SKM-1 (cell line): Measurements from ENCODE around the gene CARD16.
"Not testable (repeated sequence)": the region's sequence is repeated elsewhere in the genome, so short reads cannot be mapped to it uniquely, and the experiment has no call there.

Experiments
- DNase-seq: peaks from one replicate; lab custom pipeline; 2025; ENCODE audit not compliant: unreplicated experiment; lab: John Stamatoyannopoulos, UW

Gene CARD16

DNA sequence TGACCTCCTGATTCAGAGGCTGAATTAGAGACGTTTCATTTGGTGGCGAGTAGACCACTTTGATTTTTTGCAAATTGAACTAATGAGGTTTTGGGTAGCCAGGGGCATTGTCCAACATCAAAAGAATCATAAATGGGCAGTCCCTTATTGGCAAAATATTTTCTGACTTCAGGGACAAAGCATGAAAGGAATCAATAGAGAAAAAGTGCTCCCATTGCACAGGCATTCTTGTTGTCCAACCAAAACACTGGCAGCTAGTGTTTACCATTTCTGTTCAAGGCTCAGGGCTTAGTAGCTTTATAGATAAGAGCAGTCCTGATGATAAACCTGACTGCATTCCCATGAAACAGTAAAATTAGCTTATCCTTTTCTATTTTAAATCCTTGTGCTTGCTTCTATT lies 6.4 kb upstream of the CARD16 start:
- no peak for DNase-seq

DNA sequence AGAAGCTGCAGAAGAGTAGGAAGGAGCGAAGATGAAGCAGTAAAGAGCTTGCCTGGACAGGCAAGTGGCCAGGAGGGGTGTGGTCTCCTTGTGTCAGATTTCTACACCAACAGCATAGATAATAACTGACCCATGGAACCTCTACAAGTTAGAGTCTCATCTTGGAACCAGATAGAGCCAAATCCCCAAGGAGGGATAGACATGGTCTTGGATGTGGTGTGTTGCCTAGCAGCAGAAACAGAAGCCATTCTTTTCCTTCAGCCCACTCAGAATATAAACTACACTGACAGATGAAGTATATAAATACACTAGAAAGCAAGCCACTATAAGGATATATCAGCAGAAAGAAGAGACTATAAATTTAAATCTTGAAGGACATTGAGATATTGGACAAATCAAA lies 4.3 kb upstream of the CARD16 start:
- DNase-seq, result no peak

DNA sequence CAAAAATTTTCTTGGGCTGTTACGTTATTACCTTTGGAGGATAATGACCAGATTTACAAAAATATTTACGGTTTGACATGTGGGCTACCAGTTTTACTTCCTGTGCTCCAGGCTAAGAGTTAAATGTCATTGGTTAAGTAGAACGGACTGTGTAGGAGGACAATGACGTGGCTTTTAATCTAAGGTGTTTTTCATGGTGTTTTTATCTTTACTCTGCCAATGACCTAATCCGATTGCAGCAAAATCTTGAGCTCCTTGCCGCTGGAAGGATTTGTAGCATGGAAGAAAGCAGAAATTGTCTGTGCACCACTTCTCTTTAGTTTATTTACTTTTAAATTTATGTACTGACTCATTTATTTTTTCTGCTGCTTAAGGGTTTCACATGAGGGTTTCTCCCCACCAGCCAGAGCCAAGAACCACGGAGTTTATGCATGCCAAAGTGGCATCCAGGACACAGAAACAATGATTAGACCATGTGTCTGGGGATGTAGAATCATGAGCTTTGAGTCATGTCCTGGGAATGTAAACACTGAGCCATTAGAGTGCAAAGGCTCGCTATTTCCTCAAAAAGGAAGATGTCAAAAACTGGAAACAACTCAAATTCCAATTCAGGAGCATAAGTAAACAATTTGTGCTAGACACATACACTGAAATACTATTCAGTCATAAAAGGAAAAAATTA lies 1.9 kb upstream of the CARD16 start:
- DNase-seq, result no peak

DNA sequence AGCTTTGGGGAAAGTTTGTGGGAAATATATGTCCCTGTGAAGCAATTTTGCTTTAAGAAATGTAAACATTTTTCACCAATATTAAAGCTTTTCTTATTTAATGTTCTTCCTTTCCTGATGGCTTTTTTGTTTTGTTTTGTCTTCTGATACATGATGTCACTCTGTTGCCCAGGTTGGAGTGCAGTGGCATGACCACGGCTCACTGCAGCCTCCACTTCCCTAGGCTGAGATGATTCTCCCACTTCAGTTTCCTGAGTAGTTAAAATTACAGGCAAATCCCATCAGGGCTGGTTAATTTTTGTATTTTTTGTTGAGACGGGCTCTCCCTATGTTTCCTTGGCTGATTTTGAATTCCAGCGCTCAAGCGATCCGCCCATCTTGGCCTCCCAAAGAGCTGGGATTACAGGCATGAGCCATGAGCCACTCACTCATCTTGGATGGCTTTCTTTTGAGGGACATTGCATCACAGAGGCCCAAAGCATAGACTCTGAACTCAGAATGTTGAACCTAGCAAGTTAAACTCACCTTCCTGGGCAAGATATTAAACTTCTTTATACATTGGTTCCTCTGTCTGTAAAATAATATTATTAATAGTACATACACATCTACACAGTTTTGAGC lies 651 bp upstream of the CARD16 start:
- no peak for DNase-seq

DNA sequence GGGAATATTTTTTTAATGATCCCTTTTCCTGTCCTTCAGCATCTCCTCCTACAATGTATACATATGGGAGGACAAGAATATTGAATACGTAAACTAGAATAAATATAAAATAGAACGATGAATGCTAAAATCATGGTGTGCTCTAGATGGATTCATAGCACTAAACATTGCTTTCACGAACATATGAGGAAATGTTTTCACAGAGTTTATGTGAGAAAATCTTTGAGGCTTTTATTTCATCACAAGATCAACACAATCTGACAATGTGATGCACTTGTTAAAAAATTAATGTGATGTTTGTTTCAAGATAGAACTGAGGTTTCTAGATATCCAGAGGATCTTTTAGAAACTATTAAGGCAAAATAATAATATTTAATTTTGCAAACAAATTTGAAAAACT lies 3.0 kb downstream of the CARD16 start:
- DNase-seq, result no peak

DNA sequence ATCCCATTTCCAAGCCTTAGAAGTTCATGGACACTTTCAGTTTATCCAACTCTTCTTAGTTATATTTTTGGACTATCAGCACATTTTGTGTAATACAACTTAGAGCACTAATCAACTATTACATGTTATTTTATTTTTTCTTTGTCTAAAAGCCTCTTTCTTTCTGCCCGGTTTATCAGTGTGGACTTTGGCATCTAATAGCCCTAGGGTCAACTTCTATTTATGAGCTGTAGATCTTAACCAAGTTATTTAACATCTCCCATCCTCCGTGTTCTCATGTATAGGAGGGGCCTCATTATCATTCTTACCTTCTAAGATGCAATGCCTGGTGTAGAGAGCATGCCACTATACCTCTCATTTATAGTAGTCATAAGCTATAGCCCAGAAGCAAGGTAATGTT lies 4.4 kb downstream of the CARD16 start:
- no peak for DNase-seq

DNA sequence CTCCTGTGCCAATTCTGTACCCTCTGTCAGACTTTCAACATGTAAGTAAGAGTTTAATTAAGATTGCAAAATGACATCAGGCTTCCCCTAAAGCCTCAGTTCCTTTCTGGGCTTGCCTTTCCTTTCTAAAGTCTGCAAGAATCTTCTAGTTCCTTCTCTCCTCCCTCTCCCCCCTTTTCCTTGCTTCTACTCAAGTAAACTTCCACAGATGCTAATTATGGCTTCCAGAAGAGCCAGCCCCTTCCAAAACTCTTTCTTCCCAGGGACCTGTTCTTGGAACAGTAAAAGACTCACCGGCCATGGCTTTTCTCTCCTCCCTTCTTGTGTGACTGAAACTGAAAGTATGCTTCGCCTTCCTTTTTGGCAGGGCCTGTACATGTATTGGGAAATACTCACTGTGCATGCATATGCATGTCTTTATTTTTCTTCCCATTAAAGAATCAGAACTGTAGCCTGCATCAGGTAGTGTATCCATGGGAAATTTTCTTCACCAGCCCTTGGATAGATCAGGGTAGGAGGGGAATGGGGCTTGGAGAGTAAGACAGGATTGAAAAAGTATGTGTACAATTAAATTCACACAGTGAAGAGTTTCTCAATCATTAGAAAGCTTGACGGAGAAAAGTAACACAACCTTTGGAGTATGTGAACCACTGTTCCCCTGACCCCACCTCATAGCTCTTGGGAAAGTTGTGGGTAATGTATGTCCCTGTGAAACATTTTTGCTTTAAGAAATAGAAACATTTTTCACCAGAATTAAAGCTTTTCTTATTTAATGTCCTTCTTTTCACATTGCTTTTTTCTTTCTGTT lies 10.1 kb downstream of the CARD16 start, which contains the start of gene CASP1:
CASP1 (minus strand) TSS at position 332 of the 808 bp plus-strand sequence; CDS start at position 301, 31 bp downstream.
- DNase-seq, result peak; percentile 43

DNA sequence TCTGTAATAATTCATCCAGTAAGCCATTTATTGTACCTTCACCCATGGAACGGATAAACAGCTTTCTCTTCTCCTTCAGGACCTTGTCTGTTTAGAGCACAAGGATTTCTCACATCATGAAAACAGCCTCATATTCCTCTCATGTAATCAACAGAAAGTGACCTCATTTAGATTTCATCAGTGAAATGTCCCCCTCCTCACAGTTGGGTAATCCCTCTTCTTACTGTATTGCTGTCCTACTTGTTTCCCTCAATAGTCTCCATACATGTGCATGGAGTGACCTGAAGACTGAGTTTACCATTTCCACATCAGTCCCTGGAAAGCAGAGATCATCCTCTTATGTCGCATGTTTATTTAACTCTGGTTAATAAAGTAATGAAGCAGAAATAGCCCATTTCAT lies 10.7 kb downstream of the CARD16 start:
- DNase-seq, result not testable (repeated sequence)

DNA sequence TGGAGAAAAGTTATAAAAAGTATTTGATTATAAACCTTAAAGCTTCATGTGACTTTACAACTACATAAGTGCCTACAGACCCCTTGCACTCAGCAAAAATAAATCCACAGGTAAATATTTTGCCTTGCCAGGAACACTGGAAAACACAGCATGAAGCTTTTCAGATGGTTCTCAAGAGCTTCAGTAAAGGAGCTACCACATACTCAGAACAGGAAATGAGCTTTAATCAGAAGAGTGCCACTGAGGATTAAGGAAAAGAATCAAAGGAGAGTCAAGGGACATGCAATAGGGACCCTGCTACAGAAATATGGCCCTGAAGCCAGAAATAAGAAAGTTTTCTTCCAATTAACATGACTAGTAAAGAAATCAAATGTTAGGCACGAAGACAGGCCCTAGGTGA lies 11.4 kb downstream of the CARD16 start:
- DNase-seq, result no peak

DNA sequence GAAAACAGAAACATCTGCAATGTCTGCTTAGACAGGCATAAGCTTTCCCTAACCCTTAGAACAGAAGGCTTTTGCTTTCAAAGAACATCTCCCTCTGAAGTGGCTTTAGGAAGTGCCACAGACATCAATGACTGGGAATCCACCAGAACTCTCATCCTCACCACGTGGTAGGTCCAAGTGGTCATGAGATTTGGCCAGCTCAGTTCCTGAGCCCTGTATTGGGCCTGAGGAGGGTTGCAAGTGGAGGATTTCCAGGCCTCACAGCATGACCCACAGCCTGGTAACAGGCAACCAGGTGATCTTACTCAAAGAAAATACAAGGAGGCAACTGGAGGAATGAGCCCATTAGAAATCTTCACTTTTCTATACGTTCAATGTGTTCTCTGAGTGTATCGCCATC lies 11.8 kb downstream of the CARD16 start:
- no peak for DNase-seq

DNA sequence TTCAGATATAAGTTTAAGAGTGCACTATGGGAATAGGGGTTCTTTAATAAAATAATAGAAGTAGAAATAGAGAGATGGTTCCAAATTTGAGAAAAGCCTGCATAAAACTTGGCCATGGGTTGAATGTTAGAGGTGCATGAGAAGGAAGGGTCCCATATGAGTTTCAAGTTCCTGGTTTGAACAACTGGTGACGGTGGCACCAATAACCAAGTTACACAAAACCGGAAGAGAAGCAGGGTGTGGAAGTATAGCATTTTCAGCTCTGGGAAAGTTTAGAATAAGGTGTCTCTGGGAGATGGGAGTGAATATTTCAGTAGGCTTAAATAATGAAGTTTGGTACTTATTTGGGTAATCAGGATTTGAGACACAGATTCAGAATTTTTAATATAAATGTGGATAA lies 12.6 kb downstream of the CARD16 start:
- DNase-seq, result no peak

DNA sequence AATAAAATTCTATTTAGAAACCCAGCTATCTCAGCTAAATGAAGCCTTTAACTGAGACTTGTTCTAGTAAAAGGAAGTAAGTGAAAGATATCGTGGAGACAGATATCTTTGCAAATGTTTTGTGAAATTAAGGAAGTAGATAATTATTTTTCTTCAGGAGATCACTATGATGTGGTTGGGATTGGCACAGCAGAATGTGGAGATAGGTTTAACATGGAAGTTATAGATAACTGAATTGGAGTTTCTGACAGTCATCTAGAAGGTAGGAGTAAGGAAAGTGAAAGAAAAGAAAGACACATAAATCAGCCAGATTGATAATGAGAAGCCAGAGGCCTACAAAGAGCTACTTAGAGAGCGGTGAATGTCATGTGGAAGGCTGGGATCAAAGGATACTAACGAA lies 17.5 kb downstream of the CARD16 start:
- DNase-seq, result peak; percentile 10

DNA sequence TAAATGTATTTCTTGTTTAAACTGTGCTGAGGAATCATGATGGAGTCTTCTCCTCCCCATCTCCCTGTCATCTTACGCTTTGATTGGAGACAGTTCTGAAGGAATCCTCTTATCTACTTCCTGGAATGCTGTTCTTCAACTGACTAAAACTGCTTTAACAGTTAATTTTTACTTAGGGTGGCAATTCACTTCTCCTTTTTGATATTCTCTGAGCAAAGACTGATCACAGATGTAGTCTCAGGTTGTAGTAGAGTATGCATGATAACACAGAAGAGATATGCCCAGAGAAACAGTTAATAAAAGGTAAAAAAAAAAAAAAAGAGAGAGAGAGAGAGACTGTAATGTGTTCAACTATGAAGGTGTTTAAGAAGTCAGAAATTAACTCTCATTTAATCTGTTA lies 20.7 kb downstream of the CARD16 start:
- no peak for DNase-seq

DNA sequence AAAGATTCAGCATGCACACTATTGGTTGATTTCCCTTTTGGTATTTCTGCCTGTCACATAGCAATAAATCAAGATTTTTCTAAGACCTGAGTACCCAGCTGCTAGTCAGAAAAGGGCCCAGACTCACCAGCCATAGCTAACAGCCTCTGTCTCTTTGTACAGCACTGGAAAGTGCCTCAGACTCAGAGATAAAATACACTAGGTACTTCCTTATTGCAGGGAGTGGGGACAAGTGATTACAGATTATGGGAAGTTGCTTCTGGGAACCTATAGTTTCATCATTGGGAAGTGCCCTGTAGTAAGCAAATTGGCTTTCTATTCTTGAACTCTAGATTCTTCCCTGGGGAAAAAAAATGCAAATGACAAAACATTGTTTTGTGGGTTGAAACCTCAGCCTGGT lies 22.1 kb downstream of the CARD16 start, which contains the start of gene CASP5:
CASP5 (minus strand) TSS at position 166 of the 400 bp plus-strand sequence; CDS start at position 134, 32 bp downstream.
- peak; percentile 68 for DNase-seq

DNA sequence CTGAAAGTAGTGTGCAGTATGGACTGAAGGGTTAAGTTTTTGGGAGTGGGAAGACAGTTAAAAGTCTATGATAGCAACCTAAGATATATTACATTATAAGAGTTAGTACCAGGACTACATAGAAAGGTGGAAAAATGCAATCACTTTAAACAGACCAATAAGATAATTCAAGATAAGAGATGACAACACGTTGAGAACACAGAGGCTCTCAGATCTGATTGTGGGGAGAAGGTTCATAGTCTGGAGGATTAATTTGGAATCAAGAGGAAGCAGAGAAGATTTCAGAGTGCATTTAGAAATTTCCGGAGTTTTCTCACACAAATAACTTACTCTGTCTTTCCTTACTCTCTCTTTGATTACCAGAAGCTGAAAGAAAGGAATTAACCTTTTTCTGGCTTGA lies 22.6 kb downstream of the CARD16 start:
- no peak for DNase-seq

DNA sequence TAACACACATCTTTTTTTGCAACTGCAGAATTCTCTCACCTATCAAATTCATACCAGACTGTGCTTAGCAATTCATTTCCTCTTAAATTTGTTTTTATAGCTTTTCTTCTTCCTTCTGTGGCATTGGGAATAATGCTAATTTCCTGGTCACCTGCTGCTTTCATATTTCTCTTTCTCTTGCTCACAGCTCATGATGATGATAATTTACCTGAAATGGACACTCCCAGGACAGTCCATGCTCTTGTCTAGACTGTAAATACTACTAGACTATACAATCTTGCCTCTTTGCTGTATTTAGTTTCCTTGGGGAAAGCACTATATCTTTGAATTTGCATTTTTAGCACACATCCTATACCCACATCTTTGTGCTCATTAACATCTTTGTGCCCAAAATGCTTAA lies 37.7 kb downstream of the CARD16 start:
- no peak for DNase-seq

DNA sequence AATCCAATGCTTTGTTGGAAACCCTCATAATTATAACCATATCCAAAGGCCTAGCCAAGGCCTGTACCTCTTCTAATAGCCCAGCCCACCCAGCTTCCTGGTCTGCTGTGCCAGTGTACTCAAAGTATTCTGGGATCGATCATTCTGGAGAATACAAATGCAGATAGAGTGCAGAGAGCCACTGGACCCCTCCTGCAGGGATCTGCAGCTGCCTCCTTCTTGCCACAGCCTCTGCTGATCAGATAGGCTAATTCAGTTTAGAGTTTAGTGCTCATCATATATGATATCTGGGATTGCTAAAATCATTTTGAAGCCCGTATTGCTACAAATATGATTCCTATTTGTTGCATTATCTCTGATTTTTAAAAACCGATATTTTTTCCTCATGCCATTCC lies 39.7 kb downstream of the CARD16 start:
- DNase-seq, result no peak

DNA sequence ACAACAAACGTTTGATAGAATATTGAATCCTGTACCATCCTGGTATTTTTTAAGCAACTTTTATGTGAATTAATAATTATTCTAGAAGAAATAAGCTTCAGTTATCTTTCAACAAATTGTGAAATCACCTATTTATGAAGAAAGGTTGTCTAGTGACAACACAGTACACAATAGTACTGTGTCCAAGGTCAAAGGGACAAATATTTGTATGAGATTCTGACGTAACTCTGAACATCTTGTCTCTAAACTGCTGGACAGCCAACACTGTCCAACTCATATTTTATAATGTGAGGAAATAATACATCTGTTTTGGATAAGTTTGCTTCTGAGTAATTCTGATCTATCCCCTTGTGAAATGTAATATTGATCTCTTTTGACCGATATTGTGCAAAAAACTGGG lies 41.1 kb downstream of the CARD16 start:
- DNase-seq, result no peak

DNA sequence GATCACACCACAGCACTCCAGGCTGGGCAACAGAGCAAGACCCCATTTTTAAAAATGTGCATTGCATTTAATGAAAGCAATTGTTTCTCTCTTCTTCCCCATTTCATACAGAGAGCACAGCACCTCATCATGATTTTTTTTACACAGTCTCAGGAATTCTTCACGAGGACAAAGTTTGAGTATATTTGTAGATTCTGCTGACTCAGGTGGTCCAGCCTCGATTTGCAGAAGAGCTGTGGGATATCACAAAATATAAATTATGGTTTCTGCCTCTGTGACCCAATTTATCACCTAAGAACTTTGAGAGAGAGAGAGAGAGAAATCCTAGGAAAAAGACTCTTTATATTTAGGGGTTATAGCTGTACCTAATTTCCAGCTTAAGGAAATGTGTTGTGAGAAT lies 42.0 kb downstream of the CARD16 start:
- DNase-seq, result no peak

DNA sequence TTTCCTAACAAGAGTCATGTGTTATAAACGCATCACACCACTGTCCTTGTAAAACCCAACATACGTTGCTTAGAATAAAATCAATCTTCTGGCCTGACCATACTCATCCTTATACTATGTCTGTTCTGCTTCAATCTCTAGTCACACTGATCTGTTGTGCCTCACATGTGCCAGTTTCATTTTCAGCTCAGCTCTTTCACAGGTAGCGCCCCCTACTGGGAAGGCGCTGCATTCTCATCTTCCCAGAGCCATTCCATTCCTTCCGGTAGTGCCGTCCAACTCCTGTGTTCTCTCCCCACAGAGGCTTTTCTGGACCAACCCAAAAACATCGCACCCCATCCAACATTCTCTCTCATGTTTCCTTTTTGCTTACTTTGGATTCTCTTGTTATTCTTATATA lies 44.3 kb downstream of the CARD16 start:
- DNase-seq, result peak; percentile 44

DNA sequence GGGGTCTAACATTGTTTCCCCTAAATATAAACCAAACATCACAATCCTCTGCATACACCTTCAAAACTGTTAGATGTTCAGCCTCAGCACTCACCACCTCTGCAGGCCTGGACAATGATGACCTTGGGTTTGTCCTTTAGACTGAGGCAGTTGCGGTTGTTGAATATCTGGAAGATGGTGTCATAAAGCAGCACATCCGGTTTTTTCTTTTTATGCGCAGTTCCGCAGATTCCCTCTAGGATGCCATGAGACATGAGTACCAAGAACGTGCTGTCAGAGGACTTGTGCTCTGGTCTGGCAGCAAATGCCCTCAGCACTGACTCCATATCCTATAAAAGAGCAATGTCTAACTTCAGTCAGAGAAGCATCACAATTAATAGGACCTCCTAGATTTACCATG lies 45.0 kb downstream of the CARD16 start:
- no peak for DNase-seq

DNA sequence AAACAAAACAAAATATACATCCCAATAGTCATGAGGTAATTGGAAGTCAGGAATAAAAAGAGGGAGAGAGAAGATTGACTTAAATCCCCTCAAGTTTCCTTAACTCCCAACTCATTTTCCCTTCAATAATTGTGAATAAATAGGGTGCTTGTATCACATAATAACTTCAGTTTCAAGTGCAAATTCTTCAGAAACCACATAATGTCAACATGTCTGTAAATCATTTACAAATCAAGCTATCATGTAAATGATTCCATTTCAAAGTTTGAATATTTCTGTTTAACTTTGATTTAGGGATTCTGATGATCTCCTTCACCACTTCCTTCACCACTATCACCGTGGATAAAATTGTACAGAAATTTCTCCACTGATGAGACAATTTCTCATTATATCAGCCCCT lies 45.4 kb downstream of the CARD16 start:
- DNase-seq, result no peak
